NCI-H510A (cell line): ENCODE data around the gene CLCF1.
"Not testable (repeated sequence)": the region's sequence is repeated elsewhere in the genome, so short reads cannot be mapped to it uniquely, and the experiment has no call there.

Experiments
- DNase-seq: peaks from one replicate; lab custom pipeline; 2025; lab: John Stamatoyannopoulos, UW

CLCF1 gene

GRCh38 chr11:67408437-67409200, 35.2 kb upstream of the CLCF1 start:
- DNase-seq: no peak

- DNase-seq: no peak
Measured at GRCh38 chr11:67407688-67408163, 34.3 kb upstream of the CLCF1 start.

GRCh38 chr11:67406969-67407687, 33.7 kb upstream of the CLCF1 start:
- DNase-seq: no peak

GRCh38 chr11:67406420-67406968, 33.1 kb upstream of the CLCF1 start:
- no peak for DNase-seq

- DNase-seq: no peak
Measured at GRCh38 chr11:67405688-67406339, 32.4 kb upstream of the CLCF1 start.

- no peak for DNase-seq
Measured at GRCh38 chr11:67405196-67405567, 31.8 kb upstream of the CLCF1 start.

- DNase-seq: no peak
Measured at GRCh38 chr11:67404515-67405195, 31.3 kb upstream of the CLCF1 start.

- DNase-seq: not testable (repeated sequence)
Measured at GRCh38 chr11:67403085-67403484, 29.7 kb upstream of the CLCF1 start.

- not testable (repeated sequence) for DNase-seq
Measured at GRCh38 chr11:67402192-67402839, 28.9 kb upstream of the CLCF1 start.

- peak; percentile 86 for DNase-seq
Measured at GRCh38 chr11:67401495-67402191, 28.2 kb upstream of the CLCF1 start, which contains the start of gene PPP1CA. Gene PPP1CA, minus strand, starts transcription at chr11:67401858. Its CDS starts 76 bp downstream, at chr11:67401782.

- no peak for DNase-seq
Measured at GRCh38 chr11:67400942-67401494, 27.6 kb upstream of the CLCF1 start.

- DNase-seq: no peak
Measured at GRCh38 chr11:67400251-67400941, 27.0 kb upstream of the CLCF1 start.

GRCh38 chr11:67398661-67399563, 25.5 kb upstream of the CLCF1 start:
- DNase-seq: no peak

GRCh38 chr11:67397986-67398660, 24.7 kb upstream of the CLCF1 start:
- no peak for DNase-seq

GRCh38 chr11:67397536-67397935, 24.1 kb upstream of the CLCF1 start:
- DNase-seq: no peak

- no peak for DNase-seq
Measured at GRCh38 chr11:67396587-67397389, 23.4 kb upstream of the CLCF1 start.

- DNase-seq: no peak
Measured at GRCh38 chr11:67396259-67396581, 22.8 kb upstream of the CLCF1 start.
